ENCODE data around the gene DNAJC15. TPM values are rescaled to one million over a fixed set of nuclear protein-coding genes. Genes with fewer than 3 reads are reported as not detected.
A peak's percentile ranks its signal among the peaks of the same experiment; 100 is the strongest.

DNAJC15 gene
- total and polyA plus RNA-seq, 5 donors, result 21.8 to 44.4 (median 31.5) TPM

GRCh38 chr13:43111559-43112400 is 88.4 kb downstream of the DNAJC15 start:
- no peak overlapping the region for H3K27ac ChIP-seq (ENCODE audit: low read length)
- H3K27me3 ChIP-seq (ENCODE audit: control insufficient read depth, insufficient read depth), result no peaks in the 10 kb centered on the region
- H3K9me3 ChIP-seq (ENCODE audit: control insufficient read depth, low read length), result no peaks in the 10 kb centered on the region
- ATAC-seq (no peak), DNase-seq (no peak)
- intact Hi-C loops (cut with DNase I), result no loop called here
- no peaks in the 10 kb centered on the region for H3K4me1 ChIP-seq (ENCODE audit: control insufficient read depth, insufficient read depth, low read length)
- H3K4me3 ChIP-seq (ENCODE audit: low read length), result no peak overlapping the region
- 87% methylated on average over 7 of the region's 7 CpGs for WGBS

GRCh38 chr13:43113603-43114002 is 90.2 kb downstream of the DNAJC15 start:
- ATAC-seq (peak in 1 of 2 donors; percentile 14), DNase-seq (no peak)
- Histone ChIP-seq H3K4me3 (ENCODE audit: low read length) (no peak overlapping the region), H3K27ac (ENCODE audit: low read length) (no peak overlapping the region), H3K4me1 (ENCODE audit: control insufficient read depth, insufficient read depth, low read length) (no peaks in the 10 kb centered on the region), H3K9me3 (ENCODE audit: control insufficient read depth, low read length) (no peaks in the 10 kb centered on the region), H3K27me3 (ENCODE audit: control insufficient read depth, insufficient read depth) (no peaks in the 10 kb centered on the region)
- 92% methylated on average over 1 of the region's 1 CpG for WGBS
- intact Hi-C loops (cut with DNase I), result no loop called here

- 96% methylated on average over 1 of the region's 1 CpG for WGBS
Measured at GRCh38 chr13:43114504-43114903, 91.1 kb downstream of the DNAJC15 start.

DNA sequence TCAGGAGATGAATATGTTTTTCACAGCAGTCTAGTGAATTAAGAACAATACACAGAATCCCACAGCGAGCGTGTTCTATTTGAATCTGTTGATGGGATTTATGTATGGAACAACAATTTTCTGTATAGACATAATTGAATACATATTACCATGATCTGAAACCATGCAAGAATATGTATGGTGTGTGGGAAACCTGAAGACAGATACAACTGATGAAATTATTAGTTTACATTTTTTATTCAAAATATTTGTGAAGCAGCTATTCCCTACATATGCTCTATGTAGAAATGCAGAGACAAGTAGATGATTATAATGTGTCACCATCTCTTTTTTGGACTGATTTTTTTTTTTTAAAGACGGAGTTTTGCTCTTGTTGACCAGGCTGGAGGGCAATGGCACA is 91.8 kb downstream of the DNAJC15 start:
- DNase-seq, result no peak
- Histone ChIP-seq H3K27me3 (ENCODE audit: control insufficient read depth, insufficient read depth) (no peaks in the 10 kb centered on the region), H3K9me3 (ENCODE audit: control insufficient read depth, low read length) (no peaks in the 10 kb centered on the region), H3K27ac (ENCODE audit: low read length) (no peak overlapping the region), H3K4me3 (ENCODE audit: low read length) (no peak overlapping the region), H3K4me1 (ENCODE audit: control insufficient read depth, insufficient read depth, low read length) (no peaks in the 10 kb centered on the region)
- 93% methylated on average over 3 of the region's 3 CpGs for WGBS
- no peak for ATAC-seq
- intact Hi-C loops (cut with DNase I), result no loop called here

More at GRCh38 chr13:43114504-43114903, 91.1 kb downstream of the DNAJC15 start:
- no peak overlapping the region for H3K27ac ChIP-seq (ENCODE audit: low read length)
- no peak for DNase-seq
- no peaks in the 10 kb centered on the region for H3K9me3 ChIP-seq (ENCODE audit: control insufficient read depth, low read length)
- no peak for ATAC-seq
- no peaks in the 10 kb centered on the region for H3K4me1 ChIP-seq (ENCODE audit: control insufficient read depth, insufficient read depth, low read length)
- H3K27me3 ChIP-seq (ENCODE audit: control insufficient read depth, insufficient read depth), result no peaks in the 10 kb centered on the region
- H3K4me3 ChIP-seq (ENCODE audit: low read length), result no peak overlapping the region
- intact Hi-C loops (cut with DNase I), result no loop called here

DNA sequence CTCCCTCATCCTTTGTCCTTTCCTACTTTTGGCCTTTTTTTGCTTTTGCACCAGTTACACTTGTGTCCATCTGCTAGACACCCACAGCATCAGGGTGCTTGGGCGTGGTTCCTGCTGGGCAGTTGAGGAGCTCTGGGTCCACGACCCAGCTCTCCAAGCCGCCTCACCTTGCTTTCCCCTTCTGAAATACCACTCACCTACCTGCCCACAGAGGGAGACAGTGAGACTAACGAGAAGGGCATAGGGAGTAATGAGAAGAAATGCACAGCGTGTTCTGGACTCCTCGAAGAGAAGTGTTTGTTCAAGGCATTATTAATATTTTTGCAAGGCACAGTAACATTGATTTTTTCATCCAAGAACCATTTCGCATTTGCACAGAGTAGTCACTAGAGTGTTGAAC is 92.9 kb downstream of the DNAJC15 start:
- Histone ChIP-seq H3K27ac (ENCODE audit: low read length) (no peak overlapping the region), H3K9me3 (ENCODE audit: control insufficient read depth, low read length) (no peaks in the 10 kb centered on the region), H3K4me1 (ENCODE audit: control insufficient read depth, insufficient read depth, low read length) (no peaks in the 10 kb centered on the region), H3K27me3 (ENCODE audit: control insufficient read depth, insufficient read depth) (no peaks in the 10 kb centered on the region), H3K4me3 (ENCODE audit: low read length) (no peak overlapping the region)
- DNase-seq (no peak), ATAC-seq (no peak)
- 95% methylated on average over 7 of the region's 7 CpGs for WGBS
- intact Hi-C loops (cut with DNase I), result no loop called here

- no peaks in the 10 kb centered on the region for H3K27me3 ChIP-seq (ENCODE audit: control insufficient read depth, insufficient read depth)
- intact Hi-C loops (cut with DNase I), result no loop called here
- H3K4me3 ChIP-seq (ENCODE audit: low read length), result no peak overlapping the region
- H3K27ac ChIP-seq (ENCODE audit: low read length), result no peak overlapping the region
- DNase-seq, result no peak
- no peak for ATAC-seq
- no peaks in the 10 kb centered on the region for H3K9me3 ChIP-seq (ENCODE audit: control insufficient read depth, low read length)
- no peaks in the 10 kb centered on the region for H3K4me1 ChIP-seq (ENCODE audit: control insufficient read depth, insufficient read depth, low read length)
- 76% methylated on average over 6 of the region's 6 CpGs for WGBS
Measured at GRCh38 chr13:43118521-43118920, 95.1 kb downstream of the DNAJC15 start.

GRCh38 chr13:43119206-43119605 is 95.8 kb downstream of the DNAJC15 start:
- DNase-seq (no peak), ATAC-seq (peak; percentile 26 to 31)
- H3K4me1 ChIP-seq (ENCODE audit: control insufficient read depth, insufficient read depth, low read length), result no peaks in the 10 kb centered on the region
- no peaks in the 10 kb centered on the region for H3K9me3 ChIP-seq (ENCODE audit: control insufficient read depth, low read length)
- WGBS, result 90% methylated on average over 6 of the region's 6 CpGs
- H3K4me3 ChIP-seq (ENCODE audit: low read length), result no peak overlapping the region
- intact Hi-C loops (cut with DNase I), result no loop called here
- no peak overlapping the region for H3K27ac ChIP-seq (ENCODE audit: low read length)
- H3K27me3 ChIP-seq (ENCODE audit: control insufficient read depth, insufficient read depth), result no peaks in the 10 kb centered on the region

GRCh38 chr13:43122791-43123190 is 99.4 kb downstream of the DNAJC15 start:
- intact Hi-C loops (cut with DNase I), result no loop called here
- Histone ChIP-seq H3K4me3 (ENCODE audit: low read length) (no peak overlapping the region), H3K27ac (ENCODE audit: low read length) (no peak overlapping the region), H3K27me3 (ENCODE audit: control insufficient read depth, insufficient read depth) (no peaks in the 10 kb centered on the region), H3K9me3 (ENCODE audit: control insufficient read depth, low read length) (no peaks in the 10 kb centered on the region), H3K4me1 (ENCODE audit: control insufficient read depth, insufficient read depth, low read length) (no peaks in the 10 kb centered on the region)
- ATAC-seq (no peak), DNase-seq (no peak)
- WGBS, result 69% methylated on average over 6 of the region's 6 CpGs

- ATAC-seq, result no peak
- intact Hi-C loops (cut with DNase I), result no loop called here
- 84% methylated on average over 6 of the region's 6 CpGs for WGBS
- H3K27me3 ChIP-seq (ENCODE audit: control insufficient read depth, insufficient read depth), result no peaks in the 10 kb centered on the region
- no peak overlapping the region for H3K4me3 ChIP-seq (ENCODE audit: low read length)
- H3K9me3 ChIP-seq (ENCODE audit: control insufficient read depth, low read length), result no peaks in the 10 kb centered on the region
- no peaks in the 10 kb centered on the region for H3K4me1 ChIP-seq (ENCODE audit: control insufficient read depth, insufficient read depth, low read length)
- H3K27ac ChIP-seq (ENCODE audit: low read length), result no peak overlapping the region
- no peak for DNase-seq
Measured at GRCh38 chr13:43123856-43124255, 100.5 kb downstream of the DNAJC15 start.

GRCh38 chr13:43124490-43124889 is 101.1 kb downstream of the DNAJC15 start:
- DNase-seq (no peak), ATAC-seq (no peak)
- Histone ChIP-seq H3K4me1 (ENCODE audit: control insufficient read depth, insufficient read depth, low read length) (no peaks in the 10 kb centered on the region), H3K4me3 (ENCODE audit: low read length) (no peak overlapping the region), H3K27me3 (ENCODE audit: control insufficient read depth, insufficient read depth) (no peaks in the 10 kb centered on the region), H3K27ac (ENCODE audit: low read length) (no peak overlapping the region), H3K9me3 (ENCODE audit: control insufficient read depth, low read length) (no peaks in the 10 kb centered on the region)
- WGBS, result 84% methylated on average over 8 of the region's 8 CpGs
- intact Hi-C loops (cut with DNase I), result no loop called here

- Histone ChIP-seq H3K27ac (ENCODE audit: low read length) (no peak overlapping the region), H3K27me3 (ENCODE audit: control insufficient read depth, insufficient read depth) (no peaks in the 10 kb centered on the region), H3K4me3 (ENCODE audit: low read length) (no peak overlapping the region), H3K9me3 (ENCODE audit: control insufficient read depth, low read length) (no peaks in the 10 kb centered on the region), H3K4me1 (ENCODE audit: control insufficient read depth, insufficient read depth, low read length) (no peaks in the 10 kb centered on the region)
- ATAC-seq, result no peak
- intact Hi-C loops (cut with DNase I), result no loop called here
- no peak for DNase-seq
- WGBS, result 50% methylated on average over 4 of the region's 4 CpGs
Measured at GRCh38 chr13:43126420-43126819, 103.0 kb downstream of the DNAJC15 start.

Measured in right cardiac atrium (tissue), 5 donors.